Neuronal stem cell (in vitro differentiated cells): ENCODE data around the gene TM9SF3.

ENCODE experiments used
- DNase-seq: peaks from one replicate; pipeline ENCODE4 v3.0.0-alpha.2; 2013; ENCODE audit warnings: low spot score
- H2AFZ ChIP-seq: one replicate; pipeline ENCODE4 v1.6.1; 2013; ENCODE audit warnings: mild to moderate bottlenecking, low read length, inconsistent platforms
- H2AK5ac ChIP-seq: 2 replicates; pipeline ENCODE4 v1.6.1; 2013; ENCODE audit warnings: low read depth, mild to moderate bottlenecking, inconsistent platforms, low read length, moderate library complexity, mixed read lengths
- H2BK120ac ChIP-seq: 2 replicates; pipeline ENCODE4 v1.6.1; 2013; ENCODE audit warnings: low read depth, mild to moderate bottlenecking, inconsistent platforms, low read length, moderate library complexity, mixed read lengths
- H2BK12ac ChIP-seq: one replicate; pipeline ENCODE4 v1.6.1; 2013; ENCODE audit warnings: low read length, inconsistent platforms
- H2BK15ac ChIP-seq: 2 replicates; pipeline ENCODE4 v1.6.1; 2013; ENCODE audit warnings: mild to moderate bottlenecking, low read length, inconsistent platforms, mixed read lengths
- H2BK5ac ChIP-seq: one replicate; pipeline ENCODE4 v1.6.1; 2013; ENCODE audit warnings: inconsistent platforms, mild to moderate bottlenecking, low read length, moderate library complexity
- H3K14ac ChIP-seq: one replicate; pipeline ENCODE4 v1.6.1; 2013; ENCODE audit warnings: low read length, inconsistent platforms
- H3K18ac ChIP-seq: 2 replicates; pipeline ENCODE4 v1.6.1; 2013; ENCODE audit warnings: low read length, inconsistent platforms
- H3K23ac ChIP-seq: 2 replicates; pipeline ENCODE4 v1.6.1; 2013; ENCODE audit warnings: low read depth, mild to moderate bottlenecking, mixed read lengths, low read length, inconsistent platforms; ENCODE audit not compliant: poor library complexity
- H3K27ac ChIP-seq: replicated peaks from 3 replicates; pipeline ENCODE4 v1.5.1; 2013; ENCODE audit warnings: low read length, inconsistent platforms
- H3K27me3 ChIP-seq, 3 experiments: 2 replicates each; pipeline ENCODE4 v1.6.1; 2013; ENCODE audit warnings: low read length in 3 of 3, mild to moderate bottlenecking in 2 of 3, inconsistent platforms in 1 of 3, low read depth in 1 of 3, mixed read lengths in 1 of 3, moderate library complexity in 1 of 3; ENCODE audit not compliant: control insufficient read depth in 3 of 3, insufficient read depth in 3 of 3
- H3K36me3 ChIP-seq, 2 donors: replicated peaks in 1 of 2; 2 replicates each; pipeline ENCODE4 v1.6.1; 2013; ENCODE audit warnings: low read length in 2 of 2; ENCODE audit not compliant: control insufficient read depth in 2 of 2, insufficient read depth in 2 of 2
- H3K4ac ChIP-seq: 2 replicates; pipeline ENCODE4 v1.6.1; 2013; ENCODE audit warnings: inconsistent platforms, mild to moderate bottlenecking, low read length, moderate library complexity
- H3K4me1 ChIP-seq, 2 donors: 1 replicate in 1 of 2; 2 replicates in 1 of 2; pipeline ENCODE4 v1.6.1; 2013; ENCODE audit warnings: low read length in 2 of 2, low read depth in 1 of 2; ENCODE audit not compliant: control insufficient read depth in 2 of 2, insufficient read depth in 1 of 2
- H3K4me2 ChIP-seq: one replicate; pipeline ENCODE4 v1.6.1; 2013; ENCODE audit warnings: mild to moderate bottlenecking, low read length, inconsistent platforms; ENCODE audit not compliant: insufficient read depth, poor library complexity, severe bottlenecking
- H3K4me3 ChIP-seq, 2 donors: 2 replicates each; pipeline ENCODE4 v1.5.1; 2013; ENCODE audit warnings: low read length in 2 of 2, mild to moderate bottlenecking in 2 of 2, inconsistent platforms in 1 of 2, moderate library complexity in 1 of 2
- H3K79me1 ChIP-seq: one replicate; pipeline ENCODE4 v1.6.1; 2013; ENCODE audit warnings: low read depth, mild to moderate bottlenecking, inconsistent platforms, low read length, moderate library complexity
- H3K9ac ChIP-seq: one replicate; pipeline ENCODE4 v1.6.1; 2013; ENCODE audit warnings: mild to moderate bottlenecking, low read depth, low read length, inconsistent platforms; ENCODE audit not compliant: poor library complexity
- H3K9me3 ChIP-seq, 2 donors: replicated peaks in 1 of 2; 2 replicates each; pipeline versions ENCODE3 to v1.6.1; 2013; ENCODE audit warnings: low read length in 2 of 2, mild to moderate bottlenecking in 2 of 2, inconsistent platforms in 1 of 2, low read depth in 1 of 2, mixed read lengths in 1 of 2, moderate library complexity in 1 of 2; ENCODE audit not compliant: control insufficient read depth in 2 of 2, insufficient read depth in 1 of 2
- H4K8ac ChIP-seq: one replicate; pipeline ENCODE4 v1.6.1; 2013; ENCODE audit warnings: low read depth, mild to moderate bottlenecking, inconsistent platforms, low read length, moderate library complexity
- H4K91ac ChIP-seq: one replicate; pipeline ENCODE4 v1.6.1; 2013; ENCODE audit warnings: low read length, low read depth, mild to moderate bottlenecking, inconsistent platforms; ENCODE audit not compliant: poor library complexity
- WGBS, 2 donors: extraction: QIAGEN DNeasy Blood & Tissue Kit; methylation state at CpG; one replicate each; pipeline ENCODE4 v1.1.7; 2013; ENCODE audit warnings: missing lambda C conversion rate in 2 of 2, mixed read lengths in 1 of 2; ENCODE audit not compliant: insufficient read length in 2 of 2, insufficient replicate concordance in 1 of 2; ENCODE audit errors: extremely low coverage in 2 of 2; 5-methylcytosine and 5-hydroxymethylcytosine counted together

Gene TM9SF3

GRCh38 chr10:96507044-96507443 is 79.8 kb downstream of the TM9SF3 start:
- Histone ChIP-seq H3K4ac (no peak overlapping the region), H3K14ac (no peak overlapping the region), H3K9ac (no peak overlapping the region), H3K4me1 (peaks cover 0 to 7% of the 10 kb centered on the region in 2 donors), H3K23ac (no peak overlapping the region), H3K4me3 (no peak overlapping the region), H2BK5ac (no peak overlapping the region), H3K27ac (no peak overlapping the region), H4K91ac (no peak overlapping the region), H3K27me3 (peaks cover 0 to 18% (median 8%) of the 10 kb centered on the region in 3 experiments), H2BK12ac (no peak overlapping the region), H2AFZ (no peak overlapping the region), H2BK120ac (no peak overlapping the region), H3K79me1 (no peaks in the 10 kb centered on the region), H3K36me3 (no peaks in the 10 kb centered on the region), H3K18ac (no peak overlapping the region), H3K9me3 (peaks cover 0 to 2% of the 10 kb centered on the region in 2 donors), H2AK5ac (no peak overlapping the region), H2BK15ac (no peak overlapping the region), H3K4me2 (no peak overlapping the region), H4K8ac (no peak overlapping the region)
- WGBS, 2 donors = no CpG with 5 or more reads among the region's 2 CpGs
- DNase-seq = no peak

GRCh38 chr10:96505150-96506136 is 81.4 kb downstream of the TM9SF3 start:
- no peak overlapping the region for H3K4ac ChIP-seq
- H3K27ac ChIP-seq = no peak overlapping the region
- H3K4me3 ChIP-seq = no peak overlapping the region
- no peak overlapping the region for H2BK12ac ChIP-seq
- no peaks in the 10 kb centered on the region for H3K79me1 ChIP-seq
- no peak overlapping the region for H4K8ac ChIP-seq
- H3K36me3 ChIP-seq = no peaks in the 10 kb centered on the region
- no peaks in the 10 kb centered on the region for H3K9me3 ChIP-seq
- no peak overlapping the region for H3K18ac ChIP-seq
- H3K27me3 ChIP-seq = peaks cover 0 to 10% (median 0%) of the 10 kb centered on the region in 3 experiments
- no peak overlapping the region for H4K91ac ChIP-seq
- no peak for DNase-seq
- no peak overlapping the region for H2BK5ac ChIP-seq
- H3K4me1 ChIP-seq = peaks cover 0 to 7% of the 10 kb centered on the region in 2 donors
- H2BK120ac ChIP-seq = no peak overlapping the region
- no CpG with 5 or more reads among the region's 12 CpGs for WGBS, 2 donors
- no peak overlapping the region for H2AK5ac ChIP-seq
- no peak overlapping the region for H2BK15ac ChIP-seq
- H2AFZ ChIP-seq = no peak overlapping the region
- no peak overlapping the region for H3K23ac ChIP-seq
- no peak overlapping the region for H3K9ac ChIP-seq
- H3K4me2 ChIP-seq = no peak overlapping the region
- H3K14ac ChIP-seq = no peak overlapping the region

- Histone ChIP-seq H3K27me3 (peaks cover 0 to 8% (median 0%) of the 10 kb centered on the region in 3 experiments), H3K36me3 (no peaks in the 10 kb centered on the region), H3K4me2 (no peak overlapping the region), H2AK5ac (no peak overlapping the region), H3K4me1 (no peaks in the 10 kb centered on the region), H3K4me3 (peak overlapping the region in 1 of 2 donors; percentile 55), H4K8ac (no peak overlapping the region), H4K91ac (no peak overlapping the region), H3K9ac (no peak overlapping the region), H3K23ac (no peak overlapping the region), H2BK12ac (no peak overlapping the region), H3K27ac (no peak overlapping the region), H2AFZ (no peak overlapping the region), H2BK5ac (no peak overlapping the region), H2BK15ac (no peak overlapping the region), H3K14ac (no peak overlapping the region), H3K18ac (no peak overlapping the region), H3K9me3 (no peaks in the 10 kb centered on the region), H2BK120ac (no peak overlapping the region), H3K4ac (no peak overlapping the region), H3K79me1 (no peaks in the 10 kb centered on the region)
- DNase-seq = no peak
- no CpG with 5 or more reads among the region's 7 CpGs for WGBS, 2 donors
Measured at GRCh38 chr10:96502561-96503282, 84.1 kb downstream of the TM9SF3 start.

- no peaks in the 10 kb centered on the region for H3K36me3 ChIP-seq
- H3K4me2 ChIP-seq = no peak overlapping the region
- no peak overlapping the region for H2AFZ ChIP-seq
- H3K18ac ChIP-seq = no peak overlapping the region
- WGBS, 2 donors = no CpG with 5 or more reads among the region's 4 CpGs
- no peak overlapping the region for H2BK5ac ChIP-seq
- H3K4me1 ChIP-seq = no peaks in the 10 kb centered on the region
- H3K9me3 ChIP-seq = no peaks in the 10 kb centered on the region
- peaks cover 0 to 8% (median 0%) of the 10 kb centered on the region in 3 experiments for H3K27me3 ChIP-seq
- H3K4me3 ChIP-seq = no peak overlapping the region
- no peaks in the 10 kb centered on the region for H3K79me1 ChIP-seq
- no peak overlapping the region for H2BK15ac ChIP-seq
- H4K8ac ChIP-seq = no peak overlapping the region
- H2AK5ac ChIP-seq = no peak overlapping the region
- no peak overlapping the region for H3K9ac ChIP-seq
- H3K27ac ChIP-seq = no peak overlapping the region
- no peak overlapping the region for H4K91ac ChIP-seq
- H3K23ac ChIP-seq = no peak overlapping the region
- no peak overlapping the region for H2BK120ac ChIP-seq
- no peak overlapping the region for H2BK12ac ChIP-seq
- no peak overlapping the region for H3K14ac ChIP-seq
- no peak for DNase-seq
- H3K4ac ChIP-seq = no peak overlapping the region
Measured at GRCh38 chr10:96501985-96502384, 84.8 kb downstream of the TM9SF3 start.
